IMR-90 (cell line): Measurements from ENCODE around the gene RNF215. TPM values are rescaled to one million over a fixed set of nuclear protein-coding genes. Genes with fewer than 3 reads are reported as not detected.

Experiments used
- ATAC-seq: fragments of 200-7000 bp; cut with Tn5 transposase; 2 replicates; pipeline ENCODE4 v1.9.1; 2020; ENCODE audit warnings: low read depth, mild to moderate bottlenecking, moderate library complexity
- BruUV-seq: library from RNA; stranded (reverse); fragments of 400-500 nt; replicated peaks from 2 replicates; lab custom pipeline; 2021; lab: Mats Ljungman, UMichigan
- CTCF ChIA-PET: fragments of 300-600 bp; formaldehyde crosslinking; extraction: SDS; loops from one replicate; lab custom pipeline; 2021; ENCODE audit warnings: antibody characterized with exemption; lab: Yijun Ruan, JAX
- POLR2A ChIA-PET: fragments of 300-600 bp; sonication (Branson Sonifier 250); formaldehyde crosslinking; loops from one replicate; lab custom pipeline; 2022; ENCODE audit warnings: antibody characterized with exemption; ENCODE audit not compliant: unreplicated experiment; lab: Charles Lee
- DNase-seq: peaks from one replicate; pipeline ENCODE4 v3.0.0; 2013
- H2AFZ ChIP-seq: replicated peaks from 2 replicates; pipeline ENCODE3; 2013; ENCODE audit warnings: low read length, mild to moderate bottlenecking; ENCODE audit not compliant: poor library complexity
- H2AK5ac ChIP-seq: 2 replicates; pipeline ENCODE4 v1.6.1; 2013; ENCODE audit warnings: low read depth, low read length, inconsistent platforms
- H2AK9ac ChIP-seq: replicated peaks from 2 replicates; pipeline ENCODE3; 2013; ENCODE audit warnings: mild to moderate bottlenecking, low read depth, low read length, moderate library complexity; ENCODE audit not compliant: poor library complexity
- H2BK120ac ChIP-seq: 2 replicates; pipeline ENCODE4 v1.6.1; 2013; ENCODE audit warnings: low read depth, low read length, inconsistent platforms
- H2BK15ac ChIP-seq: 3 replicates; pipeline ENCODE4 v1.6.1; 2013; ENCODE audit warnings: low read depth, low read length, inconsistent platforms
- H2BK20ac ChIP-seq: 2 replicates; pipeline ENCODE4 v1.6.1; 2013; ENCODE audit warnings: low read depth, mild to moderate bottlenecking, inconsistent platforms, low read length, moderate library complexity
- H2BK5ac ChIP-seq: 2 replicates; pipeline ENCODE4 v1.6.1; 2013; ENCODE audit warnings: mild to moderate bottlenecking, low read depth, low read length, inconsistent platforms; ENCODE audit not compliant: poor library complexity, severe bottlenecking
- H3K14ac ChIP-seq: replicated peaks from 2 replicates; pipeline ENCODE4 v1.6.1; 2013; ENCODE audit warnings: low read depth, low read length, inconsistent platforms
- H3K18ac ChIP-seq: 2 replicates; pipeline ENCODE4 v1.6.1; 2013; ENCODE audit warnings: low read depth, low read length, control low read depth
- H3K23ac ChIP-seq: 2 replicates; pipeline ENCODE4 v1.6.1; 2013; ENCODE audit warnings: low read depth, low read length, inconsistent platforms
- H3K27ac ChIP-seq: 2 replicates; pipeline ENCODE4 v1.5.1; 2013; ENCODE audit warnings: mild to moderate bottlenecking, control low read depth, low read length; ENCODE audit not compliant: insufficient read depth
- H3K27me3 ChIP-seq: 2 replicates; pipeline ENCODE4 v1.6.1; 2013; ENCODE audit warnings: low read length; ENCODE audit not compliant: control insufficient read depth, insufficient read depth
- H3K36me3 ChIP-seq: 2 replicates; pipeline ENCODE4 v1.6.1; 2013; ENCODE audit warnings: low read length, mixed read lengths; ENCODE audit not compliant: control insufficient read depth, insufficient read depth
- H3K4ac ChIP-seq: 2 replicates; pipeline ENCODE4 v1.6.1; 2013; ENCODE audit warnings: low read depth, low read length, inconsistent platforms
- H3K4me1 ChIP-seq: 2 replicates; pipeline ENCODE4 v1.6.1; 2013; ENCODE audit warnings: low read length, mixed read lengths; ENCODE audit not compliant: control insufficient read depth, insufficient read depth
- H3K4me2 ChIP-seq: 2 replicates; pipeline ENCODE4 v1.6.1; 2013; ENCODE audit warnings: low read depth, mild to moderate bottlenecking, control low read depth, low read length, moderate library complexity
- H3K4me3 ChIP-seq: 2 replicates; pipeline ENCODE4 v1.5.1; 2013; ENCODE audit warnings: low read depth, mild to moderate bottlenecking, control low read depth, low read length, moderate library complexity; ENCODE audit not compliant: insufficient read depth
- H3K56ac ChIP-seq: 2 replicates; pipeline ENCODE4 v1.6.1; 2013; ENCODE audit warnings: low read length, inconsistent platforms; ENCODE audit not compliant: insufficient read depth; ENCODE audit errors: extremely low read depth
- H3K79me1 ChIP-seq, 2 experiments: 2 replicates each; pipeline ENCODE4 v1.6.1; 2013; ENCODE audit warnings: low read length in 2 of 2, inconsistent platforms in 1 of 2, low read depth in 1 of 2
- H3K9ac ChIP-seq: 2 replicates; pipeline ENCODE4 v1.6.1; 2013; ENCODE audit warnings: low read depth, low read length, control low read depth
- H3K9me1 ChIP-seq: 2 replicates; pipeline ENCODE4 v1.6.1; 2013; ENCODE audit warnings: low read length, inconsistent platforms; ENCODE audit not compliant: insufficient read depth
- H3K9me3 ChIP-seq: 2 replicates; pipeline ENCODE4 v1.6.1; 2013; ENCODE audit warnings: low read length; ENCODE audit not compliant: control insufficient read depth, insufficient read depth
- H4K20me1 ChIP-seq: 2 replicates; pipeline ENCODE4 v1.6.1; 2013; ENCODE audit warnings: low read length, inconsistent platforms; ENCODE audit not compliant: insufficient read depth
- H4K5ac ChIP-seq: 2 replicates; pipeline ENCODE4 v1.6.1; 2013; ENCODE audit warnings: mild to moderate bottlenecking, low read depth, low read length, control low read depth
- H4K8ac ChIP-seq, 2 experiments: 2 replicates each; pipeline ENCODE4 v1.6.1; 2013; ENCODE audit warnings: low read depth in 2 of 2, low read length in 2 of 2, control low read depth in 1 of 2, inconsistent platforms in 1 of 2
- H4K91ac ChIP-seq: 2 replicates; pipeline ENCODE4 v1.6.1; 2013; ENCODE audit warnings: low read depth, low read length, inconsistent platforms; ENCODE audit not compliant: insufficient read depth
- BHLHE40 ChIP-seq: fragments of 150-350 bp; IDR thresholded peaks from 2 replicates; pipeline ENCODE4 v1.6.1; 2016; ENCODE audit warnings: mild to moderate bottlenecking, low read depth, low read length
- CEBPB ChIP-seq: IDR thresholded peaks from 2 replicates; pipeline ENCODE4 v1.6.1; 2012; ENCODE audit warnings: low read depth, low read length, improper control_type of control experiment
- CHD1 ChIP-seq: IDR thresholded peaks from 2 replicates; pipeline ENCODE4 v1.6.1; 2012; ENCODE audit warnings: low read depth, low read length, improper control_type of control experiment
- CTCF ChIP-seq: conservative IDR thresholded peaks from 2 replicates; pipeline ENCODE4 v1.5.1; 2012; ENCODE audit warnings: mild to moderate bottlenecking, low read depth, low read length, improper control_type of control experiment
- MAZ ChIP-seq: IDR thresholded peaks from 2 replicates; pipeline ENCODE4 v1.6.1; 2012; ENCODE audit warnings: low read depth, mild to moderate bottlenecking, low read length, improper control_type of control experiment, moderate library complexity, borderline replicate concordance
- RAD21 ChIP-seq: IDR thresholded peaks from 2 replicates; pipeline ENCODE4 v1.6.1; 2012; ENCODE audit warnings: low read length, improper control_type of control experiment
- RCOR1 ChIP-seq: IDR thresholded peaks from 2 replicates; pipeline ENCODE4 v1.6.1; 2012; ENCODE audit warnings: mild to moderate bottlenecking, low read length, improper control_type of control experiment; ENCODE audit not compliant: insufficient replicate concordance
- WGBS, 2 experiments: methylation state at CpG; one replicate each; pipeline versions ENCODE4 v1.1.5 to v1.1.7; 2013; ENCODE audit warnings: missing lambda C conversion rate in 2 of 2; ENCODE audit not compliant: insufficient read length in 1 of 2; ENCODE audit errors: extremely low coverage in 2 of 2; 5-methylcytosine and 5-hydroxymethylcytosine counted together
- dilution Hi-C: fragments of 300-500 bp; cut with HindIII; formaldehyde crosslinking; loops from one replicate; pipeline ENCODE4 v1.14.3; 2018; ENCODE audit warnings: low sequenced_read_pairs; ENCODE audit not compliant: unreplicated experiment
- in situ Hi-C: fragments of 300-500 bp; cut with MboI; formaldehyde crosslinking; loops from 3 replicates; pipeline ENCODE4 v1.14.3; 2019; ENCODE audit warnings: low sequenced_read_pairs, inconsistent platforms, mixed read lengths
- intact Hi-C: fragments of 100-400 bp; cut with micrococcal nuclease; formaldehyde crosslinking; loops from 2 replicates; pipeline ENCODE4 v1.10.0; 2022
- polyA plus RNA-seq, 3 experiments: library from polyadenylated mRNA; depleted of rRNA; stranded (reverse); fragments of >200 nt; gene quantifications; 2 replicates each; pipeline ENCODE4 v1.2.3, GENCODE V29; 2012; ENCODE audit warnings: low replicate concordance in 1 of 3
- total RNA-seq: library from RNA; depleted of rRNA; stranded (reverse); fragments of >200 nt; gene quantifications from 2 replicates; pipeline ENCODE4 v1.2.3, GENCODE V29; 2012

Gene RNF215
- total and polyA plus RNA-seq, 2 of the 4 experiments (the other 2 are of a cell fraction): 15.8 to 21.9 TPM

- dilution Hi-C loops (no loop called here), in situ Hi-C loops (no loop called here), intact Hi-C loops (no loop called here)
- no CpG with 5 or more reads among the region's 5 CpGs for WGBS, 2 experiments
- Histone ChIP-seq H4K20me1 (peaks cover 21% of the 10 kb centered on the region), H3K27ac (no peak overlapping the region), H2AK9ac (no peak overlapping the region), H3K4me2 (no peak overlapping the region), H4K5ac (no peak overlapping the region), H3K4me3 (no peak overlapping the region), H2BK5ac (no peak overlapping the region), H3K36me3 (peaks cover 12% of the 10 kb centered on the region), H2AK5ac (no peak overlapping the region), H3K9me3 (no peaks in the 10 kb centered on the region), H3K79me1 (peaks cover 33 to 60% of the 10 kb centered on the region in 2 experiments), H2BK120ac (no peak overlapping the region), H3K14ac (no peak overlapping the region), H3K9me1 (peaks cover 19% of the 10 kb centered on the region), H2AFZ (no peak overlapping the region), H3K56ac (no peak overlapping the region), H4K91ac (no peak overlapping the region), H3K4ac (no peak overlapping the region), H4K8ac (no peak overlapping the region), H2BK20ac (no peak overlapping the region), H2BK15ac (no peak overlapping the region), H3K23ac (no peak overlapping the region), H3K9ac (no peak overlapping the region), H3K27me3 (no peaks in the 10 kb centered on the region), H3K4me1 (peaks cover 12% of the 10 kb centered on the region), H3K18ac (no peak overlapping the region)
- no TSS peak for BruUV-seq
- ChIA-PET CTCF (interaction anchor here (0.8 kb wide), 1 partner anchor 23 kb away, joined by 4 read pairs; the partner anchor contains the start of gene MTFP1), POLR2A (no interaction called here)
- ATAC-seq (no peak; the same call in 1 of the 2 replicates), DNase-seq (no peak)
- TF ChIP-seq CTCF (no peak), CEBPB (no peak), RCOR1 (no peak), CHD1 (no peak), MAZ (no peak), RAD21 (no peak), BHLHE40 (no peak)
Observed at GRCh38 chr22:30402028-30402765, 15.0 kb upstream of the RNF215 start.
